ENCODE data around the gene ALKBH7. TPM values are rescaled to one million over a fixed set of nuclear protein-coding genes. Genes with fewer than 3 reads are reported as not detected.

ALKBH7 gene
- total RNA-seq, 2 experiments from 2014 or later: 52.0 to 55.7 TPM

GRCh38 chr19:6374711-6375410 is 2.3 kb downstream of the ALKBH7 start:
- Mint-ChIP-seq H3K4me3 (no peak overlapping the region), H3K4me1 (peaks cover 10% of the 10 kb centered on the region)

GRCh38 chr19:6375411-6376010 is 2.9 kb downstream of the ALKBH7 start, which contains the start of gene PSPN:
TSS of gene PSPN (minus strand) at chr19:6375933. CDS start at chr19:6375849, 84 bp downstream.
- no peak within 1 kb of the TSS for H3K27ac Mint-ChIP-seq
- POLR2A ChIA-PET: no interaction called here
- no peaks in the 10 kb centered on the region for H3K9me3 Mint-ChIP-seq
- no peak within 1 kb of the TSS for H3K4me3 Mint-ChIP-seq
- peaks cover 9% of the 10 kb centered on the region for H3K4me1 Mint-ChIP-seq
- H3K36me3 Mint-ChIP-seq: peaks cover 7% of the 10 kb centered on the region
- DNase-seq (no peak), ATAC-seq (ENCODE audit: low read depth) (no peak)
- H3K27me3 Mint-ChIP-seq: no peaks in the 10 kb centered on the region

More at GRCh38 chr19:6374711-6375410, 2.3 kb downstream of the ALKBH7 start:
- Mint-ChIP-seq H3K9me3 (no peaks in the 10 kb centered on the region), H3K27me3 (no peaks in the 10 kb centered on the region), H3K27ac (no peak overlapping the region), H3K36me3 (peaks cover 3% of the 10 kb centered on the region)
- POLR2A ChIA-PET: no interaction called here
- DNase-seq (no peak), ATAC-seq (ENCODE audit: low read depth) (no peak)

- Mint-ChIP-seq H3K36me3 (peaks cover 15% of the 10 kb centered on the region), H3K9me3 (no peaks in the 10 kb centered on the region), H3K4me3 (no peak overlapping the region), H3K4me1 (peaks cover 9% of the 10 kb centered on the region), H3K27ac (no peak overlapping the region), H3K27me3 (no peaks in the 10 kb centered on the region)
- DNase-seq: no peak
- no peak for ATAC-seq (ENCODE audit: low read depth)
- POLR2A ChIA-PET: interaction anchor here (1.9 kb wide), 1 partner anchor 17 kb away, joined by 4 read pairs; the partner anchor contains the start of gene GTF2F1
Measured at GRCh38 chr19:6376512-6377190, 4.1 kb downstream of the ALKBH7 start.

GRCh38 chr19:6378041-6378440 is 5.4 kb downstream of the ALKBH7 start:
- no peak overlapping the region for H3K4me3 Mint-ChIP-seq
- POLR2A ChIA-PET: interaction anchor here (0.6 to 1.9 kb wide), 2 partner anchors 15 to 17 kb away, joined by 3 to 4 read pairs; partner anchors contain the start of gene GTF2F1
- H3K4me1 Mint-ChIP-seq: peaks cover 4% of the 10 kb centered on the region
- ATAC-seq (ENCODE audit: low read depth): no peak
- DNase-seq: no peak
- no peaks in the 10 kb centered on the region for H3K27me3 Mint-ChIP-seq
- peaks cover 24% of the 10 kb centered on the region for H3K36me3 Mint-ChIP-seq
- no peaks in the 10 kb centered on the region for H3K9me3 Mint-ChIP-seq
- no peak overlapping the region for H3K27ac Mint-ChIP-seq

- H3K27me3 Mint-ChIP-seq: no peaks in the 10 kb centered on the region
- POLR2A ChIA-PET: interaction anchor here (0.6 kb wide), 1 partner anchor 18 kb away, joined by 3 read pairs; no protein-coding TSS in a partner anchor
- DNase-seq (no peak), ATAC-seq (ENCODE audit: low read depth) (no peak)
- peaks cover 4% of the 10 kb centered on the region for H3K4me1 Mint-ChIP-seq
- peaks cover 27% of the 10 kb centered on the region for H3K36me3 Mint-ChIP-seq
- H3K9me3 Mint-ChIP-seq: no peaks in the 10 kb centered on the region
- H3K4me3 Mint-ChIP-seq: no peak overlapping the region
- no peak overlapping the region for H3K27ac Mint-ChIP-seq
Measured at GRCh38 chr19:6378486-6378885, 5.9 kb downstream of the ALKBH7 start.

- H3K4me3 Mint-ChIP-seq: no peak overlapping the region
- no peaks in the 10 kb centered on the region for H3K9me3 Mint-ChIP-seq
- DNase-seq: no peak
- no peak overlapping the region for H3K27ac Mint-ChIP-seq
- H3K27me3 Mint-ChIP-seq: no peaks in the 10 kb centered on the region
- H3K36me3 Mint-ChIP-seq: peaks cover 27% of the 10 kb centered on the region
- no peak for ATAC-seq (ENCODE audit: low read depth)
- POLR2A ChIA-PET: no interaction called here
- H3K4me1 Mint-ChIP-seq: no peaks in the 10 kb centered on the region
Measured at GRCh38 chr19:6379744-6380143, 7.2 kb downstream of the ALKBH7 start.

GRCh38 chr19:6381030-6381750 is 8.6 kb downstream of the ALKBH7 start:
- H3K36me3 Mint-ChIP-seq: peaks cover 30% of the 10 kb centered on the region
- no peak overlapping the region for H3K4me3 Mint-ChIP-seq
- DNase-seq: no peak
- no peaks in the 10 kb centered on the region for H3K9me3 Mint-ChIP-seq
- H3K27me3 Mint-ChIP-seq: no peaks in the 10 kb centered on the region
- no peak for ATAC-seq (ENCODE audit: low read depth)
- POLR2A ChIA-PET: no interaction called here
- no peaks in the 10 kb centered on the region for H3K4me1 Mint-ChIP-seq
- H3K27ac Mint-ChIP-seq: no peak overlapping the region

GRCh38 chr19:6383188-6383587 is 10.6 kb downstream of the ALKBH7 start:
- POLR2A ChIA-PET: no interaction called here
- H3K4me3 Mint-ChIP-seq: no peak overlapping the region
- H3K4me1 Mint-ChIP-seq: no peaks in the 10 kb centered on the region
- H3K36me3 Mint-ChIP-seq: peaks cover 31% of the 10 kb centered on the region
- no peak overlapping the region for H3K27ac Mint-ChIP-seq
- no peaks in the 10 kb centered on the region for H3K27me3 Mint-ChIP-seq
- ATAC-seq (ENCODE audit: low read depth) (no peak), DNase-seq (no peak)
- H3K9me3 Mint-ChIP-seq: no peaks in the 10 kb centered on the region

GRCh38 chr19:6384381-6384780 is 11.8 kb downstream of the ALKBH7 start:
- POLR2A ChIA-PET: no interaction called here
- DNase-seq (no peak), ATAC-seq (ENCODE audit: low read depth) (no peak)
- Mint-ChIP-seq H3K4me3 (no peak overlapping the region), H3K4me1 (no peaks in the 10 kb centered on the region), H3K9me3 (no peaks in the 10 kb centered on the region), H3K27me3 (no peaks in the 10 kb centered on the region), H3K27ac (no peak overlapping the region), H3K36me3 (peaks cover 34% of the 10 kb centered on the region)

GRCh38 chr19:6387372-6387771 is 14.8 kb downstream of the ALKBH7 start:
- Mint-ChIP-seq H3K36me3 (peaks cover 23% of the 10 kb centered on the region), H3K9me3 (no peaks in the 10 kb centered on the region), H3K27me3 (no peaks in the 10 kb centered on the region), H3K27ac (no peak overlapping the region), H3K4me3 (no peak overlapping the region), H3K4me1 (peaks cover 12% of the 10 kb centered on the region)
- no peak for ATAC-seq (ENCODE audit: low read depth)
- POLR2A ChIA-PET: no interaction called here
- DNase-seq: no peak

- Mint-ChIP-seq H3K27ac (peak overlapping the region; percentile 95), H3K4me3 (peak overlapping the region; percentile 97), H3K27me3 (no peaks in the 10 kb centered on the region), H3K9me3 (no peaks in the 10 kb centered on the region), H3K36me3 (peaks cover 14% of the 10 kb centered on the region), H3K4me1 (peaks cover 21% of the 10 kb centered on the region)
- POLR2A ChIA-PET: interaction anchor here (1.1 to 2.6 kb wide), 4 partner anchors 20 to 32 kb away, joined by 3 to 28 read pairs (median 12); partner anchors contain the start of genes ALKBH7, CLPP and KHSRP
- ATAC-seq (ENCODE audit: low read depth) (no peak), DNase-seq (no peak)
Measured at GRCh38 chr19:6392221-6393073, 19.9 kb downstream of the ALKBH7 start.
